Testis (tissue), 2 donors: ENCODE measurements around the gene PTPRR.

Experiments
- POLR2A ChIP-seq: fragments of 450-650 bp; IDR thresholded peaks from one replicate; pipeline ENCODE4 v1.6.1; 2017; ENCODE audit warnings: antibody characterized with exemption, mild to moderate bottlenecking, moderate library complexity
- TF ChIP-seq, protein P1 (sequence below), 3 experiments: fragments of 450-650 bp in 2 of 3; fragments of 200-600 bp in 1 of 3; sonication (generic) in 1 of 3; IDR thresholded peaks; one replicate each; pipeline ENCODE4 v1.5.1; 2016 to 2019; ENCODE audit warnings: antibody characterized with exemption in 3 of 3, mild to moderate bottlenecking in 2 of 3, moderate library complexity in 1 of 3

DNA sequence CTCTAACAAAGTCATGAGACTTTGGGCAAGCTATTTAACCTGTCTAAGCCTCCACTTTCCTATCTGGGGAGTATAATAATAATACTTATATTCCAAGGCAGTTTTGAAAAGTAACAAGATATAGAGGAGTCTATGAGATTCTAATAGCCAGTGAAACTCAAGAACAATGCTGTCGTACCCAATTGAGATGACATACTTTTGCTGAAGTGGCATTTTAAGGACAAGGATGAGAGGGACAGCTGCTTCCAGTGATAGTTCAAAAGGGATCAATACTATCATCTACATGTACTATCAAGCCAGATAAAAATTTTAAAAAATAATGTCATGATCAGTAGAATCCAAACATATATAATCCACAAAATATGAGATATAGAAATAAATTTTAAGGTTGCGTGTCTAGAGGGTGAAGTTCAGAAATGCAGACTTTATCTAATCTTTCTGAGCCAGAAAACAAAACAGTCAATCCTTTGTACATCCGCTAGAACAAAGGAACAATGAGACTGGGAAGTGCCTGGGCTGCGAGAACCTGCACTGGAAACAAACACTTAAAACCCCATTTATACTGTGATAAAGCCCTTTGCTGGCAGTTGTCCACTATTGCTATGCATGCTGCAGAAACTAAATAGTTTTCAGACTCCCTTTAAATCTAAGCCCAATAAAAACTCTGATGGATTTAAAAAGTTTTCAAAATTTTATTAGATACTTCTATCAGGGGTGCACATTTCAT, 321.9 kb downstream of the PTPRR start:
- TF ChIP-seq, protein P1, sequence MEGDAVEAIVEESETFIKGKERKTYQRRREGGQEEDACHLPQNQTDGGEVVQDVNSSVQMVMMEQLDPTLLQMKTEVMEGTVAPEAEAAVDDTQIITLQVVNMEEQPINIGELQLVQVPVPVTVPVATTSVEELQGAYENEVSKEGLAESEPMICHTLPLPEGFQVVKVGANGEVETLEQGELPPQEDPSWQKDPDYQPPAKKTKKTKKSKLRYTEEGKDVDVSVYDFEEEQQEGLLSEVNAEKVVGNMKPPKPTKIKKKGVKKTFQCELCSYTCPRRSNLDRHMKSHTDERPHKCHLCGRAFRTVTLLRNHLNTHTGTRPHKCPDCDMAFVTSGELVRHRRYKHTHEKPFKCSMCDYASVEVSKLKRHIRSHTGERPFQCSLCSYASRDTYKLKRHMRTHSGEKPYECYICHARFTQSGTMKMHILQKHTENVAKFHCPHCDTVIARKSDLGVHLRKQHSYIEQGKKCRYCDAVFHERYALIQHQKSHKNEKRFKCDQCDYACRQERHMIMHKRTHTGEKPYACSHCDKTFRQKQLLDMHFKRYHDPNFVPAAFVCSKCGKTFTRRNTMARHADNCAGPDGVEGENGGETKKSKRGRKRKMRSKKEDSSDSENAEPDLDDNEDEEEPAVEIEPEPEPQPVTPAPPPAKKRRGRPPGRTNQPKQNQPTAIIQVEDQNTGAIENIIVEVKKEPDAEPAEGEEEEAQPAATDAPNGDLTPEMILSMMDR (IDR thresholded peaks at IDR 0.05) = no peak
- no peak for TF ChIP-seq POLR2A
